ENCODE measurements around the gene IDH3A.

GRCh38 chr15:78130466-78131294 lies 18.5 kb upstream of the IDH3A start:
- TF ChIP-seq, protein P1, sequence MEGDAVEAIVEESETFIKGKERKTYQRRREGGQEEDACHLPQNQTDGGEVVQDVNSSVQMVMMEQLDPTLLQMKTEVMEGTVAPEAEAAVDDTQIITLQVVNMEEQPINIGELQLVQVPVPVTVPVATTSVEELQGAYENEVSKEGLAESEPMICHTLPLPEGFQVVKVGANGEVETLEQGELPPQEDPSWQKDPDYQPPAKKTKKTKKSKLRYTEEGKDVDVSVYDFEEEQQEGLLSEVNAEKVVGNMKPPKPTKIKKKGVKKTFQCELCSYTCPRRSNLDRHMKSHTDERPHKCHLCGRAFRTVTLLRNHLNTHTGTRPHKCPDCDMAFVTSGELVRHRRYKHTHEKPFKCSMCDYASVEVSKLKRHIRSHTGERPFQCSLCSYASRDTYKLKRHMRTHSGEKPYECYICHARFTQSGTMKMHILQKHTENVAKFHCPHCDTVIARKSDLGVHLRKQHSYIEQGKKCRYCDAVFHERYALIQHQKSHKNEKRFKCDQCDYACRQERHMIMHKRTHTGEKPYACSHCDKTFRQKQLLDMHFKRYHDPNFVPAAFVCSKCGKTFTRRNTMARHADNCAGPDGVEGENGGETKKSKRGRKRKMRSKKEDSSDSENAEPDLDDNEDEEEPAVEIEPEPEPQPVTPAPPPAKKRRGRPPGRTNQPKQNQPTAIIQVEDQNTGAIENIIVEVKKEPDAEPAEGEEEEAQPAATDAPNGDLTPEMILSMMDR (IDR thresholded peaks at IDR 0.05) = no peak
- no peak for TF ChIP-seq POLR2A (IDR thresholded peaks at IDR 0.05)

All from thyroid gland (tissue), 4 donors.